Measurements from ENCODE around the gene GRID1. TPM values are rescaled to one million over a fixed set of nuclear protein-coding genes. Genes with fewer than 3 reads are reported as not detected.

Gene GRID1
- total RNA-seq, 2 donors from 2014 or later, result 0.27 to 0.85 TPM

DNA sequence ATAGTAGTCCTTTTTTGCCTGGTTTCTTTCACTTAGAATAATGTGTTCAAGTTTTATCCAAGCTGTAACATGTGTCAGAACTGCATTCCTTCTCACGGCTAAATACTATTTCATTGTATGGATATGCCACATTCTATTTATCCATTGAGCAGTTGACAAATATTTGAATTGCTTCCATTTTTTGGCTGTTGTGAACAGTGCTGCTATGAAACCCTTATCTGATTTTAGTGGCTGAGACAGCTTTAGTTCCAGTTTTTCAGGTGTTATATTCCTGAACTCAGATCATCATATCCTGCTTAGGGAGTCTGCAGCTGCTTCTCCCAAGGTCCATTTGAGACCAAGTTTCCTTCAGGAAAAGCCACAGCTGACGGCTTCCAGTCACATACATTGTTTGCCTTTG is 339.2 kb downstream of the GRID1 start:
- no peak for DNase-seq (ENCODE audit: low spot score)

DNA sequence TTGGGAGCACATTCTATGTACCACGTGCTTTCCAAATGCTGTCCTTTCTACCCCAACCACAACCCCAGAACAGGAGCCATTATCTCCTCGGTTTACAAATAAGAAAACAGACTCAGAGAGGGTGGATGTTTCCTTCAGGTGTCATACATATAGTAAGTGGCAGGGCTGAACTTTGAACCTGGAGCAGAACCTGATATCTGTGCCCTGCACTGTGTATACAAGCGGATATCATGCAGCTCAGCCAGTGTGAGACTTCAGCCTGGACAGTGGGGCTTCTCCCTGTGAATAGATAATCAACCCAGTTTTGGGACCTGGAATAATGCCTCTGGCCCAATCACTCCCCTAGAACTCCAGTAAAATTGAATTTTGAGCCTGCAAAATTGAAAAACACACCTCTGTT is 341.1 kb downstream of the GRID1 start:
- no peak for DNase-seq (ENCODE audit: low spot score)
- no peak overlapping the region for H3K4me3 ChIP-seq
- ATAC-seq (ENCODE audit: insufficient number of reproducible peaks, low FRiP score, low read depth), result no peak
- TF ChIP-seq, protein P1, sequence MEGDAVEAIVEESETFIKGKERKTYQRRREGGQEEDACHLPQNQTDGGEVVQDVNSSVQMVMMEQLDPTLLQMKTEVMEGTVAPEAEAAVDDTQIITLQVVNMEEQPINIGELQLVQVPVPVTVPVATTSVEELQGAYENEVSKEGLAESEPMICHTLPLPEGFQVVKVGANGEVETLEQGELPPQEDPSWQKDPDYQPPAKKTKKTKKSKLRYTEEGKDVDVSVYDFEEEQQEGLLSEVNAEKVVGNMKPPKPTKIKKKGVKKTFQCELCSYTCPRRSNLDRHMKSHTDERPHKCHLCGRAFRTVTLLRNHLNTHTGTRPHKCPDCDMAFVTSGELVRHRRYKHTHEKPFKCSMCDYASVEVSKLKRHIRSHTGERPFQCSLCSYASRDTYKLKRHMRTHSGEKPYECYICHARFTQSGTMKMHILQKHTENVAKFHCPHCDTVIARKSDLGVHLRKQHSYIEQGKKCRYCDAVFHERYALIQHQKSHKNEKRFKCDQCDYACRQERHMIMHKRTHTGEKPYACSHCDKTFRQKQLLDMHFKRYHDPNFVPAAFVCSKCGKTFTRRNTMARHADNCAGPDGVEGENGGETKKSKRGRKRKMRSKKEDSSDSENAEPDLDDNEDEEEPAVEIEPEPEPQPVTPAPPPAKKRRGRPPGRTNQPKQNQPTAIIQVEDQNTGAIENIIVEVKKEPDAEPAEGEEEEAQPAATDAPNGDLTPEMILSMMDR (IDR thresholded peaks at IDR 0.05), result no peak
- H3K9me3 ChIP-seq, result no peaks in the 10 kb centered on the region
- H3K4me1 ChIP-seq (ENCODE audit: control insufficient read depth in 1 of 2, low read depth in 2 of 2), result no peaks in the 10 kb centered on the region
- no peak overlapping the region for H3K27ac ChIP-seq
- no peaks in the 10 kb centered on the region for H3K27me3 ChIP-seq (replicated peaks; ENCODE audit: insufficient read depth)
- H3K36me3 ChIP-seq, result no peaks in the 10 kb centered on the region

More for the DNA sequence above, 339.2 kb downstream of the GRID1 start:
- Histone ChIP-seq H3K27me3 (replicated peaks; ENCODE audit: insufficient read depth) (no peaks in the 10 kb centered on the region), H3K9me3 (no peaks in the 10 kb centered on the region), H3K27ac (no peak overlapping the region), H3K4me1 (ENCODE audit: control insufficient read depth in 1 of 2, low read depth in 2 of 2) (no peaks in the 10 kb centered on the region), H3K4me3 (no peak overlapping the region), H3K36me3 (no peaks in the 10 kb centered on the region)
- TF ChIP-seq, protein P1 (IDR thresholded peaks at IDR 0.05), result no peak
- no peak for ATAC-seq (ENCODE audit: insufficient number of reproducible peaks, low FRiP score, low read depth)

DNA sequence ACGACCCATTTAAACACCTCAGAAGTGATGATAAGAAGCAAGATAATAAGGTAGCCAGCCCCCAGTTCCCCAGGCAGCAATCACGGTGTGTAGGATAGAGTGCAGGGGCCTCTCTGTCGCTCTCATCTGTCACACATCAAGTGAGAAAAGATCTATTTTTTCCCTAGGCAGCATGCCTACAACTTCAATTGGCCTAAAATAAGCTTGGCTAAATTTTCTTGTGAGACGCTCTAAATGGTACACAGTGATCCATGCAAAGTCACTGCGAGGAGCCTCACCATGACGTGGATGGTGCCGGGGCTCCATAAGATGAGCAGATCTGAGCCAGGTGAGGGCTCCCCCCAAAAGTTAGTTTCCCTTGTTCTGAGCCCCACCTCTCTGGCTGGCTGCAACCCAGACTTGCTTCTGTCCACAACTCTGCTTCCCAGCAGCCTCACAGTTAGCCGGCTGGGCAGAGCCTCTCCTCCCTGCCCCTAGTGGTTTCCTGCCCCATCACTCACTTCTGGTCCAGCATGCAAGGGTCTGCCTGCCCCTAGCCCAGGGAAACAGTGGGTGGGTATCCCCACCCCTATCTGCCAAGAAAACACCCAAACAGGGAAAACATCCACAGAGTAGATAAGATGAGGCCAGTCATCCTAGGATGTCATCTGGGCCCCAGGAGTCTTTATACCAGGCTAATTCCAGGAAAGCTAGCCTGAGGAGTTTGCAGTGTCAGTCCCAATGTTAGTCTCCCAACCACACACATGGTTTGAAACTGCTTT is 342.1 kb downstream of the GRID1 start:
- Histone ChIP-seq H3K9me3 (no peaks in the 10 kb centered on the region), H3K27ac (no peak overlapping the region), H3K36me3 (no peaks in the 10 kb centered on the region), H3K27me3 (replicated peaks; ENCODE audit: insufficient read depth) (no peaks in the 10 kb centered on the region), H3K4me1 (ENCODE audit: control insufficient read depth in 1 of 2, low read depth in 2 of 2) (no peaks in the 10 kb centered on the region), H3K4me3 (no peak overlapping the region)
- no peak for DNase-seq (ENCODE audit: low spot score)
- ATAC-seq (ENCODE audit: insufficient number of reproducible peaks, low FRiP score, low read depth), result no peak
- TF ChIP-seq, protein P1 (IDR thresholded peaks at IDR 0.05), result no peak

DNA sequence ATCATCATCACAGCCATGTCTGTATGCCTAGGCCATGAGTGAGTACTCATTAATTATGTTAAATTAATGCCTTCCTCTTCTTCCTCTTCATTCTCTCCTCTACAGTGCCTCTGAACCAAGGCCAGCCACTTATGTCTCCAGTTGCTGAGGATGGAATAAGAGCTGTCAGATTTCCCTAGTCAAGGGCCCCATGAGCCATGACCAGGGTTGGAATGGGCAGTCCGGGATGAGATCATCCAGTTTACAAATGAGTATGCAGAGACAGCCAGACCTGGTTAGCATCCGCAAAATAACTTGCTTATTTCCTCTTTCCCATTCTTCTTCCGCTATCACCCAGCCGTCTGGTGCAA is 342.7 kb downstream of the GRID1 start:
- no peak for ATAC-seq (ENCODE audit: insufficient number of reproducible peaks, low FRiP score, low read depth)

DNA sequence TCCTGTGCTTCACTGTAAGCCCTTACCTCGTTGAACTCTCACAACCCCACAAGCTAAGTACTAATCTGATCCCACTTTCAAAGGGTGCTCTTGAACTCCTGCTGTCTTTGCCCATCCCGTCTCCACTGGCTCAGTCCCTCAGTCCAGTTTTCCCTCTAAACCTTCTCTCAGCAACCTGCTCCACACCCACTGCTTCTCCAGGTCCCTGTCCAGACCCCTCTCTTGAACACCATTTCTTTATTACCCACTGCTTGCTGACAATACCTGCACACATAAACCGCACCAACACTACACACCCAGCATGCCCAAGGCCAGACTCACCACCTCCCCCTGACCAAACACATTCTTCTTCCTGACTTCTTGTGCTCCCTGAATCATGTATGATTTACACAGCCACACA is 343.3 kb downstream of the GRID1 start:
- no peak overlapping the region for H3K4me3 ChIP-seq
- H3K27ac ChIP-seq, result no peak overlapping the region
- no peaks in the 10 kb centered on the region for H3K4me1 ChIP-seq (ENCODE audit: control insufficient read depth in 1 of 2, low read depth in 2 of 2)
- no peaks in the 10 kb centered on the region for H3K9me3 ChIP-seq
- no peak for ATAC-seq (ENCODE audit: insufficient number of reproducible peaks, low FRiP score, low read depth)
- H3K27me3 ChIP-seq (replicated peaks; ENCODE audit: insufficient read depth), result no peaks in the 10 kb centered on the region
- no peak for DNase-seq (ENCODE audit: low spot score)
- TF ChIP-seq, protein P1 (IDR thresholded peaks at IDR 0.05), result no peak
- no peaks in the 10 kb centered on the region for H3K36me3 ChIP-seq

More for the DNA sequence above, 342.7 kb downstream of the GRID1 start:
- TF ChIP-seq, protein P1 (IDR thresholded peaks at IDR 0.05), result no peak
- Histone ChIP-seq H3K27me3 (replicated peaks; ENCODE audit: insufficient read depth) (no peaks in the 10 kb centered on the region), H3K9me3 (no peaks in the 10 kb centered on the region), H3K36me3 (no peaks in the 10 kb centered on the region), H3K27ac (no peak overlapping the region), H3K4me3 (no peak overlapping the region), H3K4me1 (ENCODE audit: control insufficient read depth in 1 of 2, low read depth in 2 of 2) (no peaks in the 10 kb centered on the region)
- no peak for DNase-seq (ENCODE audit: low spot score)
